ENCODE measurements around the gene SCTR.

DNA sequence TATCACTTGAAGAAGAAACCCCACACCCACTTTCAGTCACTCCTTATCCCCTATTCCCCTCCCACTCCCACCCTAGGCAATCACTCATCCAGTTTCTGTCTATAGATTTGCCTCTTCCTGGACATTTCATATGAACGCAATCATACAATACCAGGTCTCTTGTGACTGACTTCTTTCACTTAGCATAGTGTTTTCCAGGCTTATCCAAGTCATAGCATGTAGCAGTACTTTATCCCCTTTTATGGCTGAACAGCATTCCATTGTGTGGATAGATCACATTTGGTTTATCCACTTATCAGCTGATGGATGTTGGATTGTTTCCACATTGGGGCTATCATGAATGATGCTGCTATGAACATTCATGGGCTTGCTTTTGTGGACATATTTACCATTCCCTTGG is 26.6 kb upstream of the SCTR start:
- TF ChIP-seq, protein P1, sequence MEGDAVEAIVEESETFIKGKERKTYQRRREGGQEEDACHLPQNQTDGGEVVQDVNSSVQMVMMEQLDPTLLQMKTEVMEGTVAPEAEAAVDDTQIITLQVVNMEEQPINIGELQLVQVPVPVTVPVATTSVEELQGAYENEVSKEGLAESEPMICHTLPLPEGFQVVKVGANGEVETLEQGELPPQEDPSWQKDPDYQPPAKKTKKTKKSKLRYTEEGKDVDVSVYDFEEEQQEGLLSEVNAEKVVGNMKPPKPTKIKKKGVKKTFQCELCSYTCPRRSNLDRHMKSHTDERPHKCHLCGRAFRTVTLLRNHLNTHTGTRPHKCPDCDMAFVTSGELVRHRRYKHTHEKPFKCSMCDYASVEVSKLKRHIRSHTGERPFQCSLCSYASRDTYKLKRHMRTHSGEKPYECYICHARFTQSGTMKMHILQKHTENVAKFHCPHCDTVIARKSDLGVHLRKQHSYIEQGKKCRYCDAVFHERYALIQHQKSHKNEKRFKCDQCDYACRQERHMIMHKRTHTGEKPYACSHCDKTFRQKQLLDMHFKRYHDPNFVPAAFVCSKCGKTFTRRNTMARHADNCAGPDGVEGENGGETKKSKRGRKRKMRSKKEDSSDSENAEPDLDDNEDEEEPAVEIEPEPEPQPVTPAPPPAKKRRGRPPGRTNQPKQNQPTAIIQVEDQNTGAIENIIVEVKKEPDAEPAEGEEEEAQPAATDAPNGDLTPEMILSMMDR (conservative IDR thresholded peaks at IDR 0.05), result no peak
- TF ChIP-seq EZH2 (IDR thresholded peaks at IDR 0.05; ENCODE audit: low read depth), result no peak

Data from PC-9 (cell line).